IgD-negative memory B cell (primary cell): ENCODE results near the gene CABCOCO1. TPM values are rescaled to one million over a fixed set of nuclear protein-coding genes. Genes with fewer than 3 reads are reported as not detected.

Experiments used
- H3K27ac Mint-ChIP-seq, 3 donors: one replicate each; pipeline ENCODE4 v1.8.0; 2020 to 2022; ENCODE audit warnings: mild to moderate bottlenecking in 3 of 3, mixed read lengths in 3 of 3, moderate library complexity in 1 of 3
- H3K27me3 Mint-ChIP-seq: one replicate; pipeline ENCODE4 v1.8.0; 2021; ENCODE audit warnings: mixed read lengths
- H3K36me3 Mint-ChIP-seq: one replicate; pipeline ENCODE4 v1.8.0; 2020; ENCODE audit warnings: mild to moderate bottlenecking, mixed read lengths
- H3K4me1 Mint-ChIP-seq, 3 donors: one replicate each; pipeline ENCODE4 v1.8.0; 2020 to 2022; ENCODE audit warnings: mixed read lengths in 3 of 3, mild to moderate bottlenecking in 1 of 3
- H3K4me3 Mint-ChIP-seq, 4 donors: one replicate each; pipeline ENCODE4 v1.8.0; 2020 to 2022; ENCODE audit warnings: mild to moderate bottlenecking in 4 of 4, mixed read lengths in 4 of 4, moderate library complexity in 3 of 4
- H3K9me3 Mint-ChIP-seq, 3 donors: one replicate each; pipeline ENCODE4 v1.8.0; 2020 to 2021; ENCODE audit warnings: mixed read lengths in 3 of 3, mild to moderate bottlenecking in 1 of 3
- polyA plus RNA-seq: library from polyadenylated mRNA; unstranded; fragments of 300-500 nt; fragmentation: Illumina TruSeq; gene quantifications from one replicate; pipeline ENCODE4 v1.2.3, GENCODE V29; 2021

The CABCOCO1 gene
- polyA plus RNA-seq, 1 donor from 2014 or later = not detected

DNA sequence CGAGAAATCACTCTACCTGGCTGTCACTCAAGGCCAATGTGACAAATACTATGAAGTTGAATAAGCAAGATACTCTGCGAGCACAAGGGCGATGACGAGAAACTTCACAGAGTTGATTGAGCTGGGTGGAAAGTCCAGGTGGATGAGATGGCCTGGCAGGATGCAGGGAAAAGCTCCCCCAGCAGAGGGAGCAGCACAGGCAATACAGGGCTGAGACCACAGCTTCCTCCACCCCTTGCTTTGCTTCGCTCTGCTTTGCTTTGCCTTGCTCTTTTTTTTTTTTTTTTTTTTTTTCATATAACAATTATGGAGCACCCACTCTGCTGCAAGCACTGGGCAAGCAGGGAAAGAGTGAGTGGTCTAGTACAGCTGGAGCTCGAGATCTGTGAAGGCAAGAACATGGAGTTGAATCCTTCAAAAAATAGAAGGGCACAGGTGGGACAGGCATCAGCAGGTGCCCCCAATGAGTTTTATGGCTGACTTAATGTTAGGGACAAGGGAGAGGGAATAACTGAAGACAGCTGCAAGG is 88.3 kb downstream of the CABCOCO1 start:
- H3K27ac Mint-ChIP-seq = no peak overlapping the region
- H3K27me3 Mint-ChIP-seq = no peaks in the 10 kb centered on the region
- no peaks in the 10 kb centered on the region for H3K36me3 Mint-ChIP-seq
- H3K4me3 Mint-ChIP-seq = peak overlapping the region in 2 of 4 donors; percentile 58 to 88
- no peaks in the 10 kb centered on the region for H3K9me3 Mint-ChIP-seq
- peaks cover 11 to 28% (median 28%) of the 10 kb centered on the region in 3 donors for H3K4me1 Mint-ChIP-seq

GRCh38 chr10:61751599-61751998 is 88.9 kb downstream of the CABCOCO1 start:
- Mint-ChIP-seq H3K27me3 (no peaks in the 10 kb centered on the region), H3K27ac (peak overlapping the region in 1 of 3 donors; percentile 6), H3K36me3 (no peaks in the 10 kb centered on the region)

DNA sequence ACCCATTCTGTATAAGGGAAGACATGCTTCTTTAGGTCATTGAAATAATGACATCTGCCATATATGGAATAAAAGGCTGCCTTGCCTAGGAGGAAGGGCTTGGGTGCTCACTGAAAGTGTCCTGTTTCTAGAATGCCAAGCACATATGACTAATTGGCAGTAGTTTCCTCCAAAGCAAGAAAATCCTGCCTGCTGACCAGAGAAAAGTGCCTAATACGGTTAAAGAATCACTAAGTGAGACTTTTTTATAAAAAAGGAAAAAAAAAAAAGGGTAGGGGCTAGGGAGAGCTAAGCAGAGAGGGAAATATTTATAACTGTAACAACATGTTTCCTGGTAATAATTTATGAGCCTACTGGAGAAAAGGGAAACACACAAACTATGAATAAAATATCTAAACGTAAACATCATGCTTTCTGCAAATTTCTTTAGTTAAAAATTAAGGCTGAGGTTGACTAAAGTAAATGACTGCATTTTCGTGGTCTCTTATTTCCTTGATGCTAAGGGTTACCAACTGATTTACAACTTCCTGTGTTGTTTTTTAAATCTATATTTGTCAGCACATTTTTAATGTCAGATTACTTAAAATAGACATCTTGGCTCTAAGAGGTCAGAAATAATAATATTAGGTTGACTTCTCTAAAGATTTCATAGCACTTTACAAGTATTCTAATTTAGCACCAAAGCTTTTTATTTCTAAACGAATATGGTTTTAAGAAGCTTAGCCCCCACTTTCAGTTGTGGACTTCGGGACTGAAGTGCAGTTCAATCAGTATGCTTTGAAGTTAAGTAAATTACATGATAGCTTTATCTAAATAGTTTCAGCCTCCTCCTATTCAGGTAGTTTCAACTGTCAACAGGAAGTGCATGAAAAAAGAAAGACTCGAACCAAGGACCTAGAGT is 89.6 kb downstream of the CABCOCO1 start:
- Mint-ChIP-seq H3K4me1 (peaks cover 11 to 28% (median 28%) of the 10 kb centered on the region in 3 donors), H3K36me3 (no peaks in the 10 kb centered on the region), H3K9me3 (no peaks in the 10 kb centered on the region), H3K27me3 (no peaks in the 10 kb centered on the region), H3K27ac (no peak overlapping the region), H3K4me3 (peak overlapping the region in 3 of 4 donors; percentile 21 to 87 (median 79))

More at GRCh38 chr10:61751599-61751998, 88.9 kb downstream of the CABCOCO1 start:
- peak overlapping the region in 1 of 4 donors; percentile 14 for H3K4me3 Mint-ChIP-seq
- peaks cover 11 to 28% (median 28%) of the 10 kb centered on the region in 3 donors for H3K4me1 Mint-ChIP-seq
- no peaks in the 10 kb centered on the region for H3K9me3 Mint-ChIP-seq

DNA sequence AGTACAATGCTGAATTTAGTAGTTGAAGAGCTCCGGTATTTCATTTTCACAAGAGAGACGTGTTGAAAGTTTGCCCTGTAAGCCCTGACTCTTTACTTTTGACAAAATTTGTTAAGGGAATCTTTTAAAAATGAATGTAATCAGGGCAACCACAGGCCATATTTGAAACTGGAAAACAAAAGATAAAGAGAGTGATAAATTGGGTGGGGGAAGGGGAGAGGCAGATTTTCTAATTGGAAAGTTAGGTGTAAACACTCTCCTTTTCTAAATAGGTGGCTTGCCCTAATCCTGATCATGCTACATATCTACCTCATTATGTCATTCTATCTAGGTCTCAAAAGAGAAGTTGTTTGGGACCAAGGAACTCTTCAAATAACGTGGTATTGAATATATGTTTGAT is 90.7 kb downstream of the CABCOCO1 start:
- H3K4me1 Mint-ChIP-seq = peaks cover 13 to 28% (median 28%) of the 10 kb centered on the region in 3 donors
- H3K36me3 Mint-ChIP-seq = no peaks in the 10 kb centered on the region
- H3K4me3 Mint-ChIP-seq = no peak overlapping the region
- H3K9me3 Mint-ChIP-seq = no peaks in the 10 kb centered on the region
- no peak overlapping the region for H3K27ac Mint-ChIP-seq
- H3K27me3 Mint-ChIP-seq = no peaks in the 10 kb centered on the region

DNA sequence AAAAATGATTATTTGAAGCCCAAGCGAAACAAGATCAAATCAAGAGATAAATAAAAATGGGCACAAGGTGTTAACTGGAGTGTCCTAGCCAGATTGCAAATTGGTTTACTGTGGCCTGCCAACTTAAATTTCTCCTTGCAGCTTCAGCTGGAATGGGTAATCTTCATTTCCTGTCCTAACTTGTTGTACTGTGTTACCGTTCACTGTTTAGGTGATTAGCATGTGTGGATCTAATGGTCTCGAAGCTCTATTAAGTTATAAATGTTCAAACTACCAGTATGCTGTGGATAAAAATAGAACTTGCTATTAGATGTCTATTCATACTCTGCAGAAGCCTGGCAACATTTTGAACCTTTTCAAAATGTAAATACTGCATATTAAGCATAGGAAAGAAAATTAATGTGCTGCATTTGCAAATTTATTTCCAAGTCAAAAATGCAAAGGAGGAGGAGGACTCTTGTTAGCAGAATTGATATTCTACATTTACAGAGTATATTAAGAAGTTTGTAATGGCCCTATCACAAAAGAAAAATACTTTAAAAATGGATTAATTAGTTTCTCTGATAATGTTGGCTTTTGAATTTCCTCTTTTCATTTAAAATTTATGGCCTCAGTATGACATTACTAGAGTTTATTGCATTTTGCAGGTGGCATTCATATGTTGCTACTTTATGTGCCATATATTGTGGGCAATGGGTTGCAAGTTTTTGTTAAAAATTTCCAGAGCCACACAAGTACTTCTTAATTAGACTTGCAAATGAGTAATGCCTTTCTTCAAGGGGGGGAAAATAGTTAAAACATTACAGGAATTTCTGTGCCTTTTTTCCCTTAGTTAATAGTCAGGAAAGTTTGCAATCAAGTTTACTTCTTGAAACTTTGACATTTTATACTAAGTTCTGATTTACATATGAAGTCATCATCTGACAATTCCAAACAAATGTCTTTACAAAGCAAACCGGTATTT is 92.1 kb downstream of the CABCOCO1 start:
- Mint-ChIP-seq H3K4me3 (no peak overlapping the region), H3K36me3 (no peaks in the 10 kb centered on the region), H3K4me1 (peaks cover 13 to 28% (median 28%) of the 10 kb centered on the region in 3 donors), H3K27me3 (no peaks in the 10 kb centered on the region), H3K9me3 (no peaks in the 10 kb centered on the region), H3K27ac (no peak overlapping the region)

GRCh38 chr10:61757001-61757400 is 94.3 kb downstream of the CABCOCO1 start:
- no peak overlapping the region for H3K4me3 Mint-ChIP-seq
- H3K36me3 Mint-ChIP-seq = no peaks in the 10 kb centered on the region
- peaks cover 8 to 17% (median 16%) of the 10 kb centered on the region in 3 donors for H3K4me1 Mint-ChIP-seq
- H3K9me3 Mint-ChIP-seq = no peaks in the 10 kb centered on the region
- no peak overlapping the region for H3K27ac Mint-ChIP-seq
- H3K27me3 Mint-ChIP-seq = no peaks in the 10 kb centered on the region

DNA sequence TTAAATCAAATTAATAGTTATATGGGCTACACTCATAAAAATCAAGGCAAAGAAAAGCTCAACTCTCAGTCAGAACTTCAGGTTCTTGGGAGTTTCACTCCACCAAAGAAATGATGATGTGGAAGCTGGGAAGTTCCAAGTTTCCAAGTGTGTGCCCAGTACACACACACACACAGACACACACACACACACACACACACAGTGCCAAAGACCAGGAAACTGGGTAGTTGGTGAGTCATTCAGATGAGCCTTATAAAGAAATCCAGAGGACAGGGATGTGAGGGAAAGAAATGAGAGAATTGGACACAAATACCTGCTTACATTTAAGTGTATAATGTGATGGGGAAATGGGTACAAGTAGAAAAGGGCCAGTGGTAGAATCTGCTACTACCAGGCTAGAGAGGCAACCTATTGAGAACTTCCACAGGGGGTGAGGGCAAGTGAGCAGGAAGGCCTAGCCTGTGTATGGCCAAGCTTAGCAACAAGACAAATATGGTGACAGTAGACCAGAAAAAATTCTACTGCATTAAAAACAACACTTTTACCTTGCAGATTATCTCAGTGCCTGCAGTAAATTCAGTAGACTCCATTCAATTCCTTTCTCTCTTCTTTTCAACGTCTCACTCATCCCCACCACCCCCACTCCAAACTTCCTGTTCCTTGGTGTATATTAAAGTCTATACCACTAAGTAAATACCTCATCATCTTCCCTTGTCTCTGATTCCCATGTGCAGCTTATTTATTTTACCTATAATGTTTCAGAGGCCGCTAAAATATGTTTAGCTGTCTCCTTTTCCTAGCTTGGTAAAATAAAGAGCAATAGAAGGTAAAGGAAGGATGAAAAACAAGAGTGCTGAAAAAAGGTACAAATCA is 95.0 kb downstream of the CABCOCO1 start:
- peaks cover under 1% of the 10 kb centered on the region for H3K36me3 Mint-ChIP-seq
- no peaks in the 10 kb centered on the region for H3K9me3 Mint-ChIP-seq
- no peak overlapping the region for H3K27ac Mint-ChIP-seq
- no peak overlapping the region for H3K4me3 Mint-ChIP-seq
- no peaks in the 10 kb centered on the region for H3K27me3 Mint-ChIP-seq
- H3K4me1 Mint-ChIP-seq = peaks cover 3 to 11% (median 10%) of the 10 kb centered on the region in 3 donors

DNA sequence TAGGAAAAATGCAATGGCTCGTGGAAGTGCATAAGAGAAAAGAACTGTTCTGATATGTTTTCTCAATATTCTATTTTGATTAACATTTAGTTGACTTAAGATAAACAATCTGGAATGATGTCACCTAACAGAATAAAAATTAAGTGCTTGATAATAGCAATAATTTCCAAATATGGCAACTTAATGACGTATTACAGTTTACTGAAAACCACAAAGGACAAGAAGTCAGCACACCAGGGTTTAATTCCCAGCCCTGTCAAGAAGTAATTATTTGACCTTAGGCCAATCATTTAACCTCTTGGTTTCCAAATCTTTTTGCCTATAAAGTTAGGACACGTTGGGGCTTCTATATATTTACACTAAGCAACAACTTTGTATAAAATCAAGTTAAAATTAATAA is 95.7 kb downstream of the CABCOCO1 start:
- peaks cover 1% of the 10 kb centered on the region for H3K36me3 Mint-ChIP-seq
- H3K9me3 Mint-ChIP-seq = no peaks in the 10 kb centered on the region
- H3K27me3 Mint-ChIP-seq = no peaks in the 10 kb centered on the region
- no peak overlapping the region for H3K27ac Mint-ChIP-seq
- H3K4me1 Mint-ChIP-seq = peaks cover 3 to 9% (median 7%) of the 10 kb centered on the region in 3 donors
- H3K4me3 Mint-ChIP-seq = no peak overlapping the region

DNA sequence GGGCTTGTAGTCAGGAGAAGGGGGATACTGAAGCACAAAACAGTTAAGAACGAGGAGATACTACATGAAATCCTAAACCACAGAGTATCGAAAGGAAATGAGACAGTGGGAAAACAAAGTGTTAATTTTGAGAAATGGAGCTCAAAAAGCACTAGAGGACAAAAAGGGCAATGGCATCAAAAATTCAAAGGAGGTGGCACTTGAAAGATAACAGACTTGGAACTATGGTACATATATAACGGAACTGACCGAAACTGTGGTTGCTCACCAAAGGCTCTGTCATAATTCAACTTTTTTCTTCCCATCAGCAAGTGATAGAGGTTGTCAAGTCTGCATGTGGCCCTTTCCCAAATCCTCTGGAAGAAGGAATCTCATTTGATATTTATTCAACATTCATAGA is 97.0 kb downstream of the CABCOCO1 start:
- H3K36me3 Mint-ChIP-seq = peaks cover 1% of the 10 kb centered on the region
- no peak overlapping the region for H3K4me3 Mint-ChIP-seq
- no peak overlapping the region for H3K27ac Mint-ChIP-seq

GRCh38 chr10:61760943-61761824 is 98.5 kb downstream of the CABCOCO1 start:
- H3K36me3 Mint-ChIP-seq = peaks cover 1% of the 10 kb centered on the region
- no peaks in the 10 kb centered on the region for H3K27me3 Mint-ChIP-seq
- H3K4me1 Mint-ChIP-seq = peaks cover 0 to 4% (median 1%) of the 10 kb centered on the region in 3 donors
- no peak overlapping the region for H3K4me3 Mint-ChIP-seq
- no peaks in the 10 kb centered on the region for H3K9me3 Mint-ChIP-seq
- no peak overlapping the region for H3K27ac Mint-ChIP-seq

More for the DNA sequence above, 97.0 kb downstream of the CABCOCO1 start:
- Mint-ChIP-seq H3K4me1 (peaks cover 0 to 3% (median under 1%) of the 10 kb centered on the region in 3 donors), H3K27me3 (no peaks in the 10 kb centered on the region), H3K9me3 (no peaks in the 10 kb centered on the region)

DNA sequence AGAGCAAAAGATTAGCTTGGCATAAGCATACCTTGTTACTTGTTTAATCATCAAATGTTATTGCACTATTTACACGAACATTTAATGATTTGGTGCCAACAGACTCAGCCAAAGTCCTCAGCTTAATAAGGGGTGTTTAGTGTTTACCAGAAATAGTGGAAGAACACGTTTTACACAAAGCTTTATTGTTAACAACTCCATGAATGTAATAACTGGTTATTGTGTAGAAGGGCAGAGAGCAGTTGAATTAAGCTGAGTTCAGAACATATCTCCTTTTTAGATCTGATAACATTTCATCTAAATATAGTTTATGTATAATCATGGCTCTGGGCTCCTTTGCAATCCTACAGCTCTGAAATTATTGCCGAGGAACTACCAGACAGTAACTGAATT is 99.1 kb downstream of the CABCOCO1 start:
- Mint-ChIP-seq H3K27me3 (no peaks in the 10 kb centered on the region), H3K9me3 (no peaks in the 10 kb centered on the region), H3K27ac (no peak overlapping the region)

DNA sequence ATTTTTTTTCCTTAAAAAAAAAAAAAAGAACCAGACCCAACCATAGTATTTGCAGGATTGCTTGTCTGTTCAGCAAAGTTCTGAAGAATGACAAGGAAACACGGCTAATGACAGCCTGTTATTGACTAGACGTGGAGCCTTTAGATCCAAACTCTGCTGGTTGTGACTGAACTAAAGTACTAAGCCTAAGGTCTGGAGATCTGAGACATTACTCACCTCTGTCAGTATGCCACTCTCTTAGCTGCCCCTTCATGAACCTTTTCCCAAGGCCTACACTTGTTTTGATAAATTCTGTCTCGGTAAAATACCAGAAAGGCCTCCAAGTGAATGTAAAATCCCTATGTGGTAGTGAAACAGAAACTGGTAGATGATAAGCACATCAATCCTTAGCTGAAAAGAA is 101.0 kb downstream of the CABCOCO1 start:
- H3K9me3 Mint-ChIP-seq = peaks cover 0 to 2% (median 0%) of the 10 kb centered on the region in 3 donors
- H3K4me3 Mint-ChIP-seq = no peak overlapping the region
- H3K4me1 Mint-ChIP-seq = peaks cover 0 to 4% (median 0%) of the 10 kb centered on the region in 3 donors
- no peak overlapping the region for H3K27ac Mint-ChIP-seq
- H3K27me3 Mint-ChIP-seq = no peaks in the 10 kb centered on the region
- peaks cover 1% of the 10 kb centered on the region for H3K36me3 Mint-ChIP-seq

More for the DNA sequence above, 99.1 kb downstream of the CABCOCO1 start:
- H3K4me3 Mint-ChIP-seq = no peak overlapping the region
- H3K36me3 Mint-ChIP-seq = peaks cover 1% of the 10 kb centered on the region
- H3K4me1 Mint-ChIP-seq = peaks cover 0 to 4% (median 1%) of the 10 kb centered on the region in 3 donors

DNA sequence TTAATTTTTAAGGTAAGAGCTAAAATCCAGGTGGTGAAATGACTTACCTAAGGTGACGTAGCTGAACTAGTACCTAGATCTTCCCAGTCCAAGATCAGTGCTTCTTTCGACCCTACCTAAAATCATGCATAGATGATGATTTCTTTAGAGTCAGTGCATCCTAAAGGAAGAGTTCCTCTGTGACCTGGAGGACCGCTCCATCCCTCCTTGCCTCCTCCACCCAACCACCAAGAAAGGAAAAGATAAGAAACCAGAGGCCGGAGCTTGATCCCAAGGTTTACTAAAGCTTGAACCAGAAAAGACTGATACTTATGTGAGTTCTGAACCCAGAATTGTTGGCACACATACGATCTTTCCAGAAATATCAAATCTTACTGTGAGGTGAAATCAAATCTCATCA is 101.8 kb downstream of the CABCOCO1 start:
- no peaks in the 10 kb centered on the region for H3K27me3 Mint-ChIP-seq
- peaks cover 1% of the 10 kb centered on the region for H3K36me3 Mint-ChIP-seq
- no peak overlapping the region for H3K4me3 Mint-ChIP-seq
- H3K9me3 Mint-ChIP-seq = peaks cover 0 to 2% (median 0%) of the 10 kb centered on the region in 3 donors
- peaks cover 0 to 4% (median 0%) of the 10 kb centered on the region in 3 donors for H3K4me1 Mint-ChIP-seq
- H3K27ac Mint-ChIP-seq = no peak overlapping the region
